GM12878 (cell line): ENCODE measurements around the gene ZFP36.

Source experiments
- EP300 ChIP-seq, 2 experiments: fragments of 150-350 bp in 1 of 2; IDR thresholded peaks; 2 replicates each; pipeline ENCODE4 v1.6.1; 2011 to 2012; ENCODE audit warnings: low read depth in 2 of 2, low read length in 2 of 2, borderline replicate concordance in 1 of 2, improper control_type of control experiment in 1 of 2, inconsistent platforms in 1 of 2; ENCODE audit not compliant: control insufficient read depth in 1 of 2
- FOS ChIP-seq: IDR thresholded peaks from 3 replicates; pipeline ENCODE4 v1.6.1; 2011; ENCODE audit warnings: borderline replicate concordance; ENCODE audit not compliant: insufficient read length; ENCODE audit errors: extremely low read depth
- SIN3A ChIP-seq: IDR thresholded peaks from 2 replicates; pipeline ENCODE4 v1.6.1; 2012; ENCODE audit warnings: low read depth, low read length, improper control_type of control experiment
- YY1 ChIP-seq: IDR thresholded peaks from 2 replicates; pipeline ENCODE4 v1.6.1; 2011; ENCODE audit warnings: low read depth, mild to moderate bottlenecking, low read length
- ZNF274 ChIP-seq: IDR thresholded peaks from one replicate; pipeline ENCODE4 v1.8.0; 2011; ENCODE audit not compliant: insufficient read length, insufficient read depth
- TF ChIP-seq, protein P1 (sequence below): IDR thresholded peaks from 2 replicates; pipeline ENCODE4 v1.6.1; 2011; ENCODE audit warnings: low read depth, low read length, improper control_type of control experiment, borderline replicate concordance
- TF ChIP-seq, protein P2 (sequence below), 3 experiments: IDR thresholded peaks in 2 of 3; conservative IDR thresholded peaks in 1 of 3; 2 replicates each; pipeline ENCODE4 v1.5.1; 2011; ENCODE audit warnings: low read depth in 3 of 3, low read length in 3 of 3, mild to moderate bottlenecking in 3 of 3, control low read depth in 2 of 3, moderate library complexity in 2 of 3, inconsistent platforms in 1 of 3, mixed read lengths in 1 of 3; ENCODE audit not compliant: control insufficient read depth in 2 of 3, insufficient read depth in 1 of 3; ENCODE audit errors: extremely low read depth in 1 of 3
- TF ChIP-seq, protein P3 (sequence below): fragments of 450-650 bp; IDR thresholded peaks from 2 replicates; pipeline ENCODE4 v1.6.1; 2018; ENCODE audit warnings: mild to moderate bottlenecking, low read depth, moderate library complexity; ENCODE audit not compliant: partially characterized antibody

DNA sequence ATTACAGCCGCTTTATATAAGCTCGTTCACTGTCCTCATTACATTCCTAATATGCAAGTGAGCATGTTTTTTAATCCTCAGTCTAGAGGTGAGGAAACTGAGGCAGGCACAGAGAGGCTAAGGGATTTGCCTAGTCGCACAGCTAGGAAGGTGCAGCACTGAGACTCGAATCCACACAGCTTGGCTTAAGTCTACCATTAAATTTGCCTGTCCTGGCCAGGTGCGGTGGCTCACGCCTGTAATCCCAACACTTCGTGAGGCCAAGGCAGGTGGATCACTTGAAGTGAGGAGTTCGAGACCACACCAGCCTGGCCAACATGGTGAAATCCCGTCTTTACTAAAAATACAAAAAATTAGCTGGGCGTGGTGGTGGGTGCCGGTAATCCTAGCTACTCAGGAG, 21.1 kb downstream of the ZFP36 start:
- TF ChIP-seq, protein P1, sequence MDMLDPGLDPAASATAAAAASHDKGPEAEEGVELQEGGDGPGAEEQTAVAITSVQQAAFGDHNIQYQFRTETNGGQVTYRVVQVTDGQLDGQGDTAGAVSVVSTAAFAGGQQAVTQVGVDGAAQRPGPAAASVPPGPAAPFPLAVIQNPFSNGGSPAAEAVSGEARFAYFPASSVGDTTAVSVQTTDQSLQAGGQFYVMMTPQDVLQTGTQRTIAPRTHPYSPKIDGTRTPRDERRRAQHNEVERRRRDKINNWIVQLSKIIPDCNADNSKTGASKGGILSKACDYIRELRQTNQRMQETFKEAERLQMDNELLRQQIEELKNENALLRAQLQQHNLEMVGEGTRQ = no peak
- TF ChIP-seq, protein P2, sequence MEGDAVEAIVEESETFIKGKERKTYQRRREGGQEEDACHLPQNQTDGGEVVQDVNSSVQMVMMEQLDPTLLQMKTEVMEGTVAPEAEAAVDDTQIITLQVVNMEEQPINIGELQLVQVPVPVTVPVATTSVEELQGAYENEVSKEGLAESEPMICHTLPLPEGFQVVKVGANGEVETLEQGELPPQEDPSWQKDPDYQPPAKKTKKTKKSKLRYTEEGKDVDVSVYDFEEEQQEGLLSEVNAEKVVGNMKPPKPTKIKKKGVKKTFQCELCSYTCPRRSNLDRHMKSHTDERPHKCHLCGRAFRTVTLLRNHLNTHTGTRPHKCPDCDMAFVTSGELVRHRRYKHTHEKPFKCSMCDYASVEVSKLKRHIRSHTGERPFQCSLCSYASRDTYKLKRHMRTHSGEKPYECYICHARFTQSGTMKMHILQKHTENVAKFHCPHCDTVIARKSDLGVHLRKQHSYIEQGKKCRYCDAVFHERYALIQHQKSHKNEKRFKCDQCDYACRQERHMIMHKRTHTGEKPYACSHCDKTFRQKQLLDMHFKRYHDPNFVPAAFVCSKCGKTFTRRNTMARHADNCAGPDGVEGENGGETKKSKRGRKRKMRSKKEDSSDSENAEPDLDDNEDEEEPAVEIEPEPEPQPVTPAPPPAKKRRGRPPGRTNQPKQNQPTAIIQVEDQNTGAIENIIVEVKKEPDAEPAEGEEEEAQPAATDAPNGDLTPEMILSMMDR (IDR thresholded peaks at IDR 0.05 in 2 of 3, conservative IDR thresholded peaks at IDR 0.05 in 1 of 3; ENCODE audit: control insufficient read depth in 2 of 3, extremely low read depth in 1 of 3, insufficient read depth in 1 of 3, low read depth in 3 of 3, low read length in 3 of 3) = no peak
- TF ChIP-seq EP300 (IDR thresholded peaks at IDR 0.05; ENCODE audit: borderline replicate concordance in 1 of 2, control insufficient read depth in 1 of 2, low read depth in 2 of 2, low read length in 2 of 2) (no peak), ZNF274 (no peak), YY1 (no peak), SIN3A (no peak), FOS (no peak)
- TF ChIP-seq, protein P3, sequence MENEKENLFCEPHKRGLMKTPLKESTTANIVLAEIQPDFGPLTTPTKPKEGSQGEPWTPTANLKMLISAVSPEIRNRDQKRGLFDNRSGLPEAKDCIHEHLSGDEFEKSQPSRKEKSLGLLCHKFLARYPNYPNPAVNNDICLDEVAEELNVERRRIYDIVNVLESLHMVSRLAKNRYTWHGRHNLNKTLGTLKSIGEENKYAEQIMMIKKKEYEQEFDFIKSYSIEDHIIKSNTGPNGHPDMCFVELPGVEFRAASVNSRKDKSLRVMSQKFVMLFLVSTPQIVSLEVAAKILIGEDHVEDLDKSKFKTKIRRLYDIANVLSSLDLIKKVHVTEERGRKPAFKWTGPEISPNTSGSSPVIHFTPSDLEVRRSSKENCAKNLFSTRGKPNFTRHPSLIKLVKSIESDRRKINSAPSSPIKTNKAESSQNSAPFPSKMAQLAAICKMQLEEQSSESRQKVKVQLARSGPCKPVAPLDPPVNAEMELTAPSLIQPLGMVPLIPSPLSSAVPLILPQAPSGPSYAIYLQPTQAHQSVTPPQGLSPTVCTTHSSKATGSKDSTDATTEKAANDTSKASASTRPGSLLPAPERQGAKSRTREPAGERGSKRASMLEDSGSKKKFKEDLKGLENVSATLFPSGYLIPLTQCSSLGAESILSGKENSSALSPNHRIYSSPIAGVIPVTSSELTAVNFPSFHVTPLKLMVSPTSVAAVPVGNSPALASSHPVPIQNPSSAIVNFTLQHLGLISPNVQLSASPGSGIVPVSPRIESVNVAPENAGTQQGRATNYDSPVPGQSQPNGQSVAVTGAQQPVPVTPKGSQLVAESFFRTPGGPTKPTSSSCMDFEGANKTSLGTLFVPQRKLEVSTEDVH = no peak
